H9 (cell line): ENCODE measurements around the gene SUPT3H. TPM values are rescaled to one million over a fixed set of nuclear protein-coding genes. Genes with fewer than 3 reads are reported as not detected.

Experiments
- DNase-seq: peaks from one replicate; pipeline ENCODE4 v3.0.0-alpha.2; 2017
- H2AFZ ChIP-seq: one replicate; pipeline ENCODE4 v1.6.1; 2013; ENCODE audit warnings: mild to moderate bottlenecking, low read length, control low read depth, moderate library complexity
- H2AK5ac ChIP-seq: 2 replicates; pipeline ENCODE4 v1.6.1; 2013; ENCODE audit warnings: low read length, control low read depth, mixed read lengths; ENCODE audit not compliant: insufficient read length
- H2BK120ac ChIP-seq: one replicate; pipeline ENCODE4 v1.6.1; 2013; ENCODE audit warnings: low read depth, mild to moderate bottlenecking, low read length, control low read depth, inconsistent platforms; ENCODE audit not compliant: poor library complexity, severe bottlenecking
- H2BK12ac ChIP-seq: 2 replicates; pipeline ENCODE4 v1.6.1; 2013; ENCODE audit warnings: low read length, control low read depth, mixed read lengths, low read depth; ENCODE audit not compliant: insufficient read length
- H2BK15ac ChIP-seq: 2 replicates; pipeline ENCODE4 v1.6.1; 2013; ENCODE audit warnings: low read depth, low read length, control low read depth
- H2BK20ac ChIP-seq: one replicate; pipeline ENCODE4 v1.6.1; 2013; ENCODE audit warnings: low read depth, mild to moderate bottlenecking, low read length, control low read depth, inconsistent platforms; ENCODE audit not compliant: poor library complexity, severe bottlenecking
- H2BK5ac ChIP-seq: 2 replicates; pipeline ENCODE4 v1.6.1; 2013; ENCODE audit warnings: low read length, control low read depth, mixed read lengths; ENCODE audit not compliant: insufficient read length
- H3K14ac ChIP-seq: 2 replicates; pipeline ENCODE4 v1.6.1; 2013; ENCODE audit warnings: low read length, control low read depth; ENCODE audit not compliant: insufficient read depth
- H3K18ac ChIP-seq: 2 replicates; pipeline ENCODE4 v1.6.1; 2013; ENCODE audit warnings: low read depth, mild to moderate bottlenecking, mixed read lengths, low read length, control low read depth; ENCODE audit not compliant: insufficient read length
- H3K23ac ChIP-seq: 2 replicates; pipeline ENCODE4 v1.6.1; 2013; ENCODE audit warnings: low read length, control low read depth, mixed read lengths, low read depth; ENCODE audit not compliant: insufficient read length
- H3K23me2 ChIP-seq: 2 replicates; pipeline ENCODE4 v1.6.1; 2013; ENCODE audit warnings: low read depth, mild to moderate bottlenecking, mixed read lengths, low read length, control low read depth; ENCODE audit not compliant: insufficient read length, poor library complexity, severe bottlenecking
- H3K27ac ChIP-seq: 2 replicates; pipeline ENCODE4 v1.5.1; 2013; ENCODE audit warnings: low read length, control low read depth, mixed read lengths, low read depth; ENCODE audit not compliant: insufficient read length
- H3K27me3 ChIP-seq: 2 replicates; pipeline ENCODE4 v1.6.1; 2013; ENCODE audit warnings: low read length, control low read depth, inconsistent platforms; ENCODE audit not compliant: insufficient read depth
- H3K4ac ChIP-seq: 2 replicates; pipeline ENCODE4 v1.6.1; 2013; ENCODE audit warnings: low read depth, mild to moderate bottlenecking, control low read depth, inconsistent platforms, low read length, moderate library complexity
- H3K4me1 ChIP-seq: 2 replicates; pipeline ENCODE4 v1.6.1; 2013; ENCODE audit warnings: low read length, control low read depth, inconsistent platforms; ENCODE audit not compliant: insufficient read depth
- H3K4me2 ChIP-seq: 2 replicates; pipeline ENCODE4 v1.6.1; 2013; ENCODE audit warnings: low read length, control low read depth, mixed read lengths; ENCODE audit not compliant: insufficient read length, insufficient read depth
- H3K56ac ChIP-seq: 2 replicates; pipeline ENCODE4 v1.6.1; 2013; ENCODE audit warnings: low read depth, mild to moderate bottlenecking, mixed read lengths, low read length, control low read depth; ENCODE audit not compliant: insufficient read length
- H3K79me1 ChIP-seq: 2 replicates; pipeline ENCODE4 v1.6.1; 2013; ENCODE audit warnings: low read depth, mild to moderate bottlenecking, moderate library complexity, low read length, control low read depth, inconsistent platforms; ENCODE audit not compliant: insufficient read depth, poor library complexity, severe bottlenecking
- H3K79me2 ChIP-seq: 2 replicates; pipeline ENCODE4 v1.6.1; 2013; ENCODE audit warnings: low read length, control low read depth, inconsistent platforms; ENCODE audit not compliant: insufficient read depth
- H3K9ac ChIP-seq: 2 replicates; pipeline ENCODE4 v1.6.1; 2013; ENCODE audit warnings: low read length, control low read depth, mixed read lengths; ENCODE audit not compliant: insufficient read length; ENCODE audit errors: extremely low read depth
- H3K9me3 ChIP-seq: one replicate; pipeline ENCODE4 v1.6.1; 2013; ENCODE audit warnings: low read depth, low read length, inconsistent platforms; ENCODE audit not compliant: control insufficient read depth
- H3T11ph ChIP-seq: one replicate; pipeline ENCODE4 v1.6.1; 2013; ENCODE audit warnings: mild to moderate bottlenecking, low read length, control low read depth, inconsistent platforms
- H4K20me1 ChIP-seq: one replicate; pipeline ENCODE4 v1.6.1; 2013; ENCODE audit not compliant: control insufficient read depth, insufficient read length, insufficient read depth
- H4K5ac ChIP-seq: 2 replicates; pipeline ENCODE4 v1.6.1; 2013; ENCODE audit warnings: low read depth, mild to moderate bottlenecking, mixed read lengths, low read length, control low read depth; ENCODE audit not compliant: insufficient read length
- H4K8ac ChIP-seq: replicated peaks from 2 replicates; pipeline ENCODE4 v1.6.1; 2013; ENCODE audit warnings: low read length, control low read depth, mixed read lengths, low read depth; ENCODE audit not compliant: insufficient read length
- H4K91ac ChIP-seq: 2 replicates; pipeline ENCODE4 v1.6.1; 2013; ENCODE audit warnings: low read depth, mild to moderate bottlenecking, moderate library complexity, mixed read lengths, low read length, control low read depth; ENCODE audit not compliant: insufficient read length
- H3K27ac Mint-ChIP-seq, 3 experiments: 2 replicates in 2 of 3; 3 replicates in 1 of 3; pipeline ENCODE4 v1.8.0; 2020 to 2021; ENCODE audit warnings: mixed read lengths in 3 of 3, mild to moderate bottlenecking in 1 of 3, moderate library complexity in 1 of 3
- H3K27me3 Mint-ChIP-seq: 2 replicates; pipeline ENCODE4 v1.8.0; 2021; ENCODE audit warnings: low read depth, mild to moderate bottlenecking, moderate library complexity, mixed read lengths
- H3K36me3 Mint-ChIP-seq, 3 experiments: 2 replicates in 2 of 3; 3 replicates in 1 of 3; pipeline ENCODE4 v1.8.0; 2020 to 2021; ENCODE audit warnings: low read depth in 3 of 3, mixed read lengths in 3 of 3; ENCODE audit not compliant: insufficient read depth in 1 of 3
- H3K4me1 Mint-ChIP-seq, 2 experiments: 2 replicates each; pipeline ENCODE4 v1.8.0; 2020; ENCODE audit warnings: mixed read lengths in 2 of 2
- H3K4me3 Mint-ChIP-seq, 2 experiments: 2 replicates in 1 of 2; 3 replicates in 1 of 2; pipeline ENCODE4 v1.8.0; 2020 to 2021; ENCODE audit warnings: mild to moderate bottlenecking in 2 of 2, mixed read lengths in 2 of 2, moderate library complexity in 1 of 2
- H3K9me3 Mint-ChIP-seq, 2 experiments: 2 replicates in 1 of 2; 3 replicates in 1 of 2; pipeline ENCODE4 v1.8.0; 2020; ENCODE audit warnings: mild to moderate bottlenecking in 2 of 2, mixed read lengths in 2 of 2, moderate library complexity in 1 of 2
- WGBS: extraction: QIAGEN DNeasy Blood & Tissue Kit; methylation state at CpG from one replicate; pipeline ENCODE4 v1.1.7; 2013; ENCODE audit warnings: missing lambda C conversion rate, low lambda C conversion rate, mixed read lengths; ENCODE audit not compliant: insufficient read length; ENCODE audit errors: extremely low coverage; 5-methylcytosine and 5-hydroxymethylcytosine counted together
- total RNA-seq: library from RNA; stranded (reverse); gene quantifications from 2 replicates; pipeline ENCODE4 v1.2.1, GENCODE V29; 2021
- TF ChIP-seq, protein P1 (sequence below): fragments of 200-600 bp; sonication (generic); conservative IDR thresholded peaks from 3 replicates; pipeline ENCODE4 v1.8.0; 2021; ENCODE audit warnings: antibody characterized with exemption, mild to moderate bottlenecking

Gene SUPT3H
- total RNA-seq, 1 experiment from 2014 or later = 22.5 TPM

DNA sequence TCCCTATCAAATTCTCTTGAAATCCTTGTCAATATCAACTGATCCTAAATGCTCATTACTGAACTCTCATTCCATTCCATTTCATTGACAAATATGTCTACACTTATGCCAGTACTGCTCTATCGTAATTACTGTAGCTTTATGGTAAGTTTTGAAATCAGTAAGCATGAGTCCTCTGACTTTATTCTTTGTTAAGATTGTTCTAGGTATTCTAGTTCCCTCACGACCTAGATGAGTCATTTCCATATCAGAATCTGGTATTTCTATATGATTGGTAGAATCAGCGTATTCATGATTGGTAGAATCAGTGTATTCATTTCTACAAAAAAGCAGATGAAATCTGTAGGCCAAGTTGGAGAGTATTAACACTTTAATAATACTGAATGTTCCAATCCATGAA is 368.2 kb downstream of the SUPT3H start:
- Histone ChIP-seq H3K9me3 (no peaks in the 10 kb centered on the region), H2BK12ac (no peak overlapping the region), H3K14ac (no peak overlapping the region), H3K4me2 (no peak overlapping the region), H3K27me3 (no peaks in the 10 kb centered on the region), H4K5ac (no peak overlapping the region), H3K79me2 (no peaks in the 10 kb centered on the region), H2BK20ac (no peak overlapping the region), H2BK5ac (no peak overlapping the region), H3K56ac (no peak overlapping the region), H4K20me1 (no peaks in the 10 kb centered on the region), H2BK120ac (no peak overlapping the region), H2AK5ac (no peak overlapping the region), H3K4ac (no peak overlapping the region), H2BK15ac (no peak overlapping the region), H3K23ac (no peak overlapping the region), H2AFZ (no peak overlapping the region), H3K79me1 (no peaks in the 10 kb centered on the region), H3T11ph (no peak overlapping the region), H3K9ac (no peak overlapping the region), H3K4me1 (no peaks in the 10 kb centered on the region), H4K8ac (no peak overlapping the region), H4K91ac (no peak overlapping the region), H3K23me2 (no peaks in the 10 kb centered on the region), H3K18ac (no peak overlapping the region), H3K27ac (no peak overlapping the region)
- TF ChIP-seq, protein P1, sequence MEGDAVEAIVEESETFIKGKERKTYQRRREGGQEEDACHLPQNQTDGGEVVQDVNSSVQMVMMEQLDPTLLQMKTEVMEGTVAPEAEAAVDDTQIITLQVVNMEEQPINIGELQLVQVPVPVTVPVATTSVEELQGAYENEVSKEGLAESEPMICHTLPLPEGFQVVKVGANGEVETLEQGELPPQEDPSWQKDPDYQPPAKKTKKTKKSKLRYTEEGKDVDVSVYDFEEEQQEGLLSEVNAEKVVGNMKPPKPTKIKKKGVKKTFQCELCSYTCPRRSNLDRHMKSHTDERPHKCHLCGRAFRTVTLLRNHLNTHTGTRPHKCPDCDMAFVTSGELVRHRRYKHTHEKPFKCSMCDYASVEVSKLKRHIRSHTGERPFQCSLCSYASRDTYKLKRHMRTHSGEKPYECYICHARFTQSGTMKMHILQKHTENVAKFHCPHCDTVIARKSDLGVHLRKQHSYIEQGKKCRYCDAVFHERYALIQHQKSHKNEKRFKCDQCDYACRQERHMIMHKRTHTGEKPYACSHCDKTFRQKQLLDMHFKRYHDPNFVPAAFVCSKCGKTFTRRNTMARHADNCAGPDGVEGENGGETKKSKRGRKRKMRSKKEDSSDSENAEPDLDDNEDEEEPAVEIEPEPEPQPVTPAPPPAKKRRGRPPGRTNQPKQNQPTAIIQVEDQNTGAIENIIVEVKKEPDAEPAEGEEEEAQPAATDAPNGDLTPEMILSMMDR = no peak
- WGBS = no CpG with 5 or more reads among the region's 3 CpGs
- peaks cover 6 to 12% (median 10%) of the 10 kb centered on the region in 3 experiments; a peak in 4 of 7 replicates for H3K36me3 Mint-ChIP-seq
- H3K27me3 Mint-ChIP-seq = no peaks in the 10 kb centered on the region
- no peak overlapping the region for H3K27ac Mint-ChIP-seq
- H3K9me3 Mint-ChIP-seq = peaks cover 0 to 3% of the 10 kb centered on the region in 2 experiments; a peak in 1 of 5 replicates
- DNase-seq = no peak
- H3K4me1 Mint-ChIP-seq = peaks cover 0 to 8% of the 10 kb centered on the region in 2 experiments; a peak in 1 of 4 replicates
- H3K4me3 Mint-ChIP-seq = no peak overlapping the region
